AG04450 (cell line): ENCODE data around the gene R3HCC1L. TPM values are rescaled to one million over a fixed set of nuclear protein-coding genes. Genes with fewer than 3 reads are reported as not detected.
A peak's percentile ranks its signal among the peaks of the same experiment; 100 is the strongest.

Experiments
- CTCF ChIA-PET: fragments of 300-600, 350-600 bp; formaldehyde crosslinking; extraction: SDS; loops from one replicate; lab custom pipeline; 2022; ENCODE audit warnings: antibody characterized with exemption, inconsistent platforms; lab: Charles Lee
- POLR2A ChIA-PET: fragments of 350-600 bp; formaldehyde crosslinking; extraction: SDS; loops from one replicate; lab custom pipeline; 2021; ENCODE audit warnings: antibody characterized with exemption, inconsistent platforms; lab: Yijun Ruan, JAX
- DNase-seq: peaks from one replicate; pipeline ENCODE4 v3.0.0-alpha.2; 2011; ENCODE audit warnings: low read depth, low spot score
- H3K27ac ChIP-seq: one replicate; pipeline ENCODE4 v1.5.1; 2012; ENCODE audit warnings: low read depth, low read length, control low read depth
- H3K27me3 ChIP-seq: one replicate; pipeline ENCODE4 v1.6.0; 2012; ENCODE audit warnings: low read length; ENCODE audit not compliant: control insufficient read depth, insufficient read depth
- H3K4me3 ChIP-seq: 2 replicates; pipeline ENCODE4 v1.5.1; 2011; ENCODE audit warnings: mild to moderate bottlenecking, low read depth, low read length, control low read depth
- H3K9me3 ChIP-seq: 2 replicates; pipeline ENCODE4 v1.5.1; 2012; ENCODE audit warnings: low read length; ENCODE audit not compliant: control insufficient read depth, insufficient read depth
- polyA plus RNA-seq: library from polyadenylated mRNA; depleted of rRNA; stranded (reverse); fragments of >200 nt; gene quantifications from 2 replicates; pipeline ENCODE4 v1.2.3, GENCODE V29; 2011
- TF ChIP-seq, protein P1 (sequence below): IDR thresholded peaks from 2 replicates; pipeline ENCODE4 v1.5.1; 2011; ENCODE audit warnings: low read depth, low read length, control low read depth, inconsistent platforms

Gene R3HCC1L
- polyA plus RNA-seq, 1 experiment = 14.4 TPM

DNA sequence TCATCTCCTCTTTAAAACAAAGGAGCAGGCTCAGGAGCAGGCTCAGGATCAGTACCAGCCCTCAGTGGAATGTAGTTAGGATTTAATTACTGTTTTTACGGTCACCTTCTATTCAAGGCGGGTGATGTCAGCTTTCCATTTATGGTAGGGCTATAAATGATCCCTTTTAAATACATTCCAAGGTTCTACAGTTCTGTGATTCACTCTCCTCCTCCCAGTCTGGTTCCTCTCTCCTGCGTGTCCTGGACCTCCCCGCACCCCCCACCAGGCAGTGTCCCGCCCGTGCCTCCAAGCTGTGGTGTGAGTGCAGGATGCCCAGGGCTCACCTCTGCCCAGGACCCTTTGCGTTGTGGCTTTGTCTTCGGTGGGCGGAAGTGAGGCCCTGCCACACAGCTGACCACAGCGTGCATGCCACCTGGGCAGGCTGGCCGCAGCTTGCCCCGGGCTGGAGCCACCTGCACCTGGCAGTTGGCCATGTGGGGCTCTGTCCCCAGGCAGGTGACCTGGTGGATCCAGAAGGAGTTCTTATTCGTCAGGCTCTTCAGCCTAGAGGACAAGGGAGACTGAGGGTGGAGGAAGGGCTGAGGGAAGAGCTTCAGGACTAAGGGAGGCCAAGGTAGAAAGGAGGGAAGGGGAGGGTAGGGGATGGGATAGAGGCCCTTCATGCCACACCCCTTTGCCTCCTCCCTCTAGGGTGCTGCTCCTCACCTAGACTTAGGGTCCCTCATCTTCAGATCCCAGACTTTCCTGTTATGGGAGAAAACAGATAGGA is 124.4 kb downstream of the R3HCC1L start:
- no peak for DNase-seq
- H3K4me3 ChIP-seq = no peak overlapping the region
- H3K9me3 ChIP-seq = peaks cover 4% of the 10 kb centered on the region; the same call in 1 of the 2 replicates
- POLR2A ChIA-PET = interaction anchor here (1.0 kb wide), 1 partner anchor 147 kb away, joined by 3 read pairs; no protein-coding TSS in a partner anchor
- H3K27ac ChIP-seq = no peak overlapping the region
- no peaks in the 10 kb centered on the region for H3K27me3 ChIP-seq
- CTCF ChIA-PET = no interaction called here
- TF ChIP-seq, protein P1, sequence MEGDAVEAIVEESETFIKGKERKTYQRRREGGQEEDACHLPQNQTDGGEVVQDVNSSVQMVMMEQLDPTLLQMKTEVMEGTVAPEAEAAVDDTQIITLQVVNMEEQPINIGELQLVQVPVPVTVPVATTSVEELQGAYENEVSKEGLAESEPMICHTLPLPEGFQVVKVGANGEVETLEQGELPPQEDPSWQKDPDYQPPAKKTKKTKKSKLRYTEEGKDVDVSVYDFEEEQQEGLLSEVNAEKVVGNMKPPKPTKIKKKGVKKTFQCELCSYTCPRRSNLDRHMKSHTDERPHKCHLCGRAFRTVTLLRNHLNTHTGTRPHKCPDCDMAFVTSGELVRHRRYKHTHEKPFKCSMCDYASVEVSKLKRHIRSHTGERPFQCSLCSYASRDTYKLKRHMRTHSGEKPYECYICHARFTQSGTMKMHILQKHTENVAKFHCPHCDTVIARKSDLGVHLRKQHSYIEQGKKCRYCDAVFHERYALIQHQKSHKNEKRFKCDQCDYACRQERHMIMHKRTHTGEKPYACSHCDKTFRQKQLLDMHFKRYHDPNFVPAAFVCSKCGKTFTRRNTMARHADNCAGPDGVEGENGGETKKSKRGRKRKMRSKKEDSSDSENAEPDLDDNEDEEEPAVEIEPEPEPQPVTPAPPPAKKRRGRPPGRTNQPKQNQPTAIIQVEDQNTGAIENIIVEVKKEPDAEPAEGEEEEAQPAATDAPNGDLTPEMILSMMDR = no peak

DNA sequence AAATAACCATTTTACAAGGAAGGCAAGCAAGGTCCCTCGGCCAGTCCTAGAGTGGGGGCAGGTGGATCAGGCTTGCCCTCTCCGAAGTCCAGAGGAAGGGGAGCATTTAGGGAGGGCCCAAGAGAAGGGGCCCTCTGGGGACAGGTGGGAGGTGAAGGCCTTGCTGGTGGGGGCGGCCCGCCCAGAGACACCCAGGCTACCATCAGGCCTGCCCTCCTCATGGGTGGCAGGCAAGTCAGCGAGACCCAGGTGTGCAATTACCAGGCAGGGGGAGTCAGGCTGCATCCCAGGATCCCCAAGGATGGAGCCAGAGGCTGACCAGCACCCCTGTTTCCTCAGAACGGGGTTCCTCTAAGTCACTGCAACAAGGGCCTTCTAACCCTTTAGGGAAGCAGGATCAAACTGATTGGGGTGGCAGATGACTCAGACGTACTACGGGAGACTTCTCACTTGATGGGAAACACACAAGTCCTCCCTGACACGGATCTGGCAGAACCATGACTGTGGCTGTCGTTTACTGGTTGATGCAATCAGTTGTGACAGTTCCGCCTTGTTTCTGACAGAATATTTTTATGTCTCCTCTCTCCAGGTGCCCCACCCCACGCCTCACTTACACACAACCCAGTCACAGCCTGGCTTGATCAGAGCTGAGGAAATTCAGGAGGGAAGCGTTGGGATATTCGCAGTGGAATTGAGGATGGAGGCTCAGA is 125.3 kb downstream of the R3HCC1L start:
- H3K4me3 ChIP-seq = no peak overlapping the region
- CTCF ChIA-PET = no interaction called here
- no peak for DNase-seq
- H3K27me3 ChIP-seq = no peaks in the 10 kb centered on the region
- TF ChIP-seq, protein P1 = no peak
- H3K9me3 ChIP-seq = peaks cover 4% of the 10 kb centered on the region; the same call in 1 of the 2 replicates
- peak overlapping the region; percentile 21 for H3K27ac ChIP-seq
- POLR2A ChIA-PET = no interaction called here

DNA sequence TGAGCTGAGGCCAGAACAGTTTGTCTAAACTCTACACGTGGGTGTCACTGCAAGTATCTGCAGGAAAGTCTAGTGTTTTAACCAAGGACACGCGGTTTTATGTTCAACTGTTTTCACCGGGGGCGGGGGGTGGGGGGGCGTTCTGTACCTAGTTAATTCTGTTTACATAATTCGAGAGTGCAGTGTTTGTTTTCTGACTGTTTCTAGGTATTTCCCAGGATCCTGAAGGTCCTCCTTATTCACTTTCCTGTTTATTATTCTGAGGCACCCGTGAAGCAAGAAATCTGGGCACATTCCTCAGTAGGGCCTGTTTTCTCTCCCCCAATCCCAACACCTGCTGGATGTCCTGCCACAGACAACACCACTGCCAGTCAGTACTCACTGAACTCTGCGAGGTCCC is 125.9 kb downstream of the R3HCC1L start:
- Histone ChIP-seq H3K27me3 (no peaks in the 10 kb centered on the region), H3K4me3 (no peak overlapping the region), H3K9me3 (peaks cover 4% of the 10 kb centered on the region; the same call in 1 of the 2 replicates), H3K27ac (no peak overlapping the region)
- DNase-seq = no peak
- ChIA-PET CTCF (no interaction called here), POLR2A (no interaction called here)
- TF ChIP-seq, protein P1 = no peak

DNA sequence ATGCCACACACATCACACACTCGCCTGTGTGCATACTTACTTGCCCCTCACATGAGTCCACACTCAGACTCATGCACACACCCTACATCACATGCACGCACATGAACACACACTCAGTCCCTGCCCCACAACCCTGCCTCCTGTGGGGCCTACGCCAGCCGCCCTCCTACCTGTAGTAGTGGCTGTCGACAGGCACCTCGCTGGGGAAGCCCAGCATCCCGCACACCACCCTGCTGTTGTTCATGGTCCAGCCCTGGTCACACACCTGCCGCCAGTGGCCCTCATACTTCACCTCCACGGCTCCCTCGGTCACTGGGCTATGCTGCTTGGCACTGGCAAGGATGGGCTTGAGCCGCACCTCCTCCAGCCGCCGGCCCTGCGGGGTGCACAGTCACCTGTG is 126.3 kb downstream of the R3HCC1L start:
- ChIA-PET POLR2A (no interaction called here), CTCF (interaction anchor here (5.2 kb wide), 1 partner anchor 49 kb away, joined by 24 read pairs; no protein-coding TSS in a partner anchor)
- Histone ChIP-seq H3K4me3 (no peak overlapping the region), H3K27me3 (no peaks in the 10 kb centered on the region), H3K9me3 (peaks cover 4% of the 10 kb centered on the region; the same call in 1 of the 2 replicates), H3K27ac (no peak overlapping the region)
- DNase-seq = no peak
- TF ChIP-seq, protein P1 = no peak
